ENCODE results near the gene ACYP2.
"Not testable (repeated sequence)": the region's sequence is repeated elsewhere in the genome, so short reads cannot be mapped to it uniquely, and the experiment has no call there.

ACYP2 gene

GRCh38 chr2:54086157-54086556 is 29.3 kb upstream of the ACYP2 start:
- DNase-seq = no peak
- TF ChIP-seq POLR2A (IDR thresholded peaks at IDR 0.05; ENCODE audit: low read length) = no peak
- no peak for TF ChIP-seq GATA1 (IDR thresholded peaks at IDR 0.05; ENCODE audit: low read depth, low read length)

DNA sequence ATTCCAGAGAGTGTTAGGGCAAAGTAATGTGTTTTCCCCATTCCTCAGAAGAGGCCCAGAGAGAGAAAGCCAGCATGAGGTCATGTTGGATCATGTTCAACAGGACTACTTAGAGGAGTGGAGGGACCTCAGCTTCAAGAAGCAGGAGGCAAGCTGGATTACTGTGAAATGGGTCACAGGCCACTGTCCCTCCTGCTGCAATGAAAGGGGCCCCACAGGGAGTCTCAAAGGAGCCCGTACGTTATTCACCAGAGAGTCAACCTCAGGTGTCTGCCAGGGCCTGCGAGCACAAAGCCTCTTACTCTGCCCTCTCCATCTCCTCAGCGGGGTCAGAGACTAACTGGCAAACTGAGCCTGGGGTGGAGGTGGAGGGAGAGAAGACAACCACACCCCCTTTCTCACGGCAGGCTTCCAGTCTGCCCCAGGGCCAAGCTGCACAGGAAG is 27.2 kb upstream of the ACYP2 start:
- DNase-seq = peak in 1 of 2 experiments; percentile 9
- TF ChIP-seq POLR2A (IDR thresholded peaks at IDR 0.05; ENCODE audit: low read length) (no peak), GATA1 (IDR thresholded peaks at IDR 0.05; ENCODE audit: low read depth, low read length) (no peak)

DNA sequence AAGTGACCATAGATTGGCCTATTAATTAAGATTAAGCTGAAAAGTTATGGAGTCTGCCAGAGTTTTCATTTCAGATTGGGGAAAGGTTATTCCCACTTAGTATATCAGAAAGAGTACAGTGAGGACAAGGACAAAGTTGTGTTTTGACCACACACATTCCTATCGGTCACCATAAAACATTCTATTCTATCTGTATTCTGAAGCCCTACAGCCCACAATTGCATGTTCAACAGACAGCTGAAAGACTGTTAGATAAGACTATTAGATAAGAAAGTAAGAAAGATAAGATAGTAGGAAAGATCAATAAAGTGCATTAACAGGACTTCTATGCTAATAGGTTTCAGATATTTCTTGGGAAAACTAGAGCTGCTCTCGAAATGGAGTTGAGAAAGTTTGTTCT is 26.7 kb upstream of the ACYP2 start:
- no peak for DNase-seq
- TF ChIP-seq GATA1 (IDR thresholded peaks at IDR 0.05; ENCODE audit: low read depth, low read length) (no peak), POLR2A (IDR thresholded peaks at IDR 0.05; ENCODE audit: low read length) (no peak)

GRCh38 chr2:54090521-54091117 is 24.8 kb upstream of the ACYP2 start:
- DNase-seq = no peak
- TF ChIP-seq GATA1 (IDR thresholded peaks at IDR 0.05; ENCODE audit: low read depth, low read length) (no peak), POLR2A (IDR thresholded peaks at IDR 0.05; ENCODE audit: low read length) (no peak)

- DNase-seq = no peak
- TF ChIP-seq POLR2A (IDR thresholded peaks at IDR 0.05; ENCODE audit: low read length) (no peak), GATA1 (IDR thresholded peaks at IDR 0.05; ENCODE audit: low read depth, low read length) (no peak)
These were observed 22.5 kb upstream of the ACYP2 start for GRCh38 chr2:54092940-54093339.

DNA sequence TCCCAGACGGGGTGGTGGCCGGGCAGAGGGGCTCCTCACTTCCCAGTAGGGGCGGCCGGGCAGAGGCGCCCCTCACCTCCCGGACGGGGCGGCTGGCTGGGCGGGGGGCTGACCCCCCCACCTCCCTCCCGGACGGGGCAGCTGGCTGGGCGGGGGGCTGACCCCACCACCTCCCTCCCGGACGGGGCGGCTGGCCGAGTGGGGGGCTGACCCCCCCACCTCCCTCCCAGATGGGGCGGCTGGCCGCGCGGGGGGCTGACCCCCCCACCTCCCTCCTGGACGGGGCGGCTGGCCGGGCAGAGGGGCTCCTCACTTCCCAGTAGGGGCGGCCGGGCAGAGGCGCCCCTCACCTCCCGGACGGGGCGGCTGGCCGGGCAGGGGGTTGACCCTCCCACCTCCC is 20.0 kb upstream of the ACYP2 start:
- not testable (repeated sequence) for DNase-seq

- not testable (repeated sequence) for DNase-seq
These were observed 19.3 kb upstream of the ACYP2 start for GRCh38 chr2:54096141-54096540.

GRCh38 chr2:54097124-54097523 is 18.3 kb upstream of the ACYP2 start:
- DNase-seq = no peak
- no peak for TF ChIP-seq GATA1 (IDR thresholded peaks at IDR 0.05; ENCODE audit: low read depth, low read length)
- no peak for TF ChIP-seq POLR2A (IDR thresholded peaks at IDR 0.05; ENCODE audit: low read length)

- TF ChIP-seq GATA1 (IDR thresholded peaks at IDR 0.05; ENCODE audit: low read depth, low read length) (no peak), POLR2A (IDR thresholded peaks at IDR 0.05; ENCODE audit: low read length) (no peak)
- no peak for DNase-seq
These were observed 16.0 kb upstream of the ACYP2 start for GRCh38 chr2:54099370-54099769.

DNA sequence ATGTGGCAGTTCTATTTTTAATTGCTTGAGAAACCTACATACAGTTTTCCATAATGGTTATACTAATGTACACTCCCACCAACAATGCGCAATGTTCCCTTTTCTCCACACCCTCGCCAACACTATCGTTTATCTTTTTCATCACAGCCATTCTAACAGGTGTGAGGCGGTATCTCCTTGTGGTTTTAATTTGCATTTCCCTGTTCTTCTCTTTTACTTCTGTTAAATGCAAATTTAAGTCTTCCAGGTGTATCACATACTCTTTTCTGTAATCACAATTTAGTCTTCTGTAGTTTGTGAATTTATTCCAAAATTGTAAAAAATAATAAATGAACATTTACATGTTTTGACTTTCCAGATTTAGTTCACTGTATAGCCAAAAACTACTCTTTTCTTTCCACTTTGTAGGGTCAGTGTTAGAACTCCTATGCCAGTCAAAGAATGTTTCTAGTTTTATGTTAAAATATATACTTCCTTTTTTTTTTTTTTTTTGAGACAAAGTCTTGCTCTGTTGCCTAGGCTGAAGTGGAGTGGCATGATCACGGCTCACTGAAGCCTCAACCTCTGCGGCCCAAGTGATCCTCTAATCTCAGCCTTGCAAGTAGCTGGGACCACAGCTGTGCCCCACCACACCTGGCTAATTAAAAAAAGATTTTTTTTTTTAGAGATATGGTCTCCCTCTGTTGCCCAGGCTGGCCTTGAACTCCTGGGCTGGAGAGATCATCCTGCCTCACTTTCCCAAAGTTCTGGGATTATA is 15.4 kb upstream of the ACYP2 start:
- no peak for DNase-seq
- TF ChIP-seq GATA1 (IDR thresholded peaks at IDR 0.05; ENCODE audit: low read depth, low read length) = no peak
- TF ChIP-seq POLR2A (IDR thresholded peaks at IDR 0.05; ENCODE audit: low read length) = no peak

DNA sequence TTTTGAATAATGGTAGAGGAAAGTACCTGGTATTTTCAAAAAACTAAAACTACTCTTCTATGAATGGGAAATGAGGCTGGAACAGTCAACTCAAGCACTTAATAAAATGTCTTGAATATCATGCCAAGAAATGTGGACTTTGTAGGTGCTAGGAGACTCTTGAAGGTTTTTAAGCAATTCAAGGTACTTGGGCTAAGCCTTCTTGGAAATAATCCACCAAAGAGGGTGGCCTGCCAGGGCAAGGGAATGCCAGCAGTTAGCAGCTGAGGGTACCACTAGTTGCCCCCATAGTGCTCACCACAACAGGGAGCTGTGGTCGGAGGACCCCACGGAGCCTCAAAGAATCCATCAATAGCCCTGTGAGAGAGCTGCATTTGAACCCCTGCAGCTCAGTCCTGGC is 14.6 kb upstream of the ACYP2 start:
- DNase-seq = no peak
- TF ChIP-seq GATA1 (IDR thresholded peaks at IDR 0.05; ENCODE audit: low read depth, low read length) (no peak), POLR2A (IDR thresholded peaks at IDR 0.05; ENCODE audit: low read length) (no peak)

GRCh38 chr2:54103454-54104314 is 11.7 kb upstream of the ACYP2 start:
- peak; percentile 59 to 68 for DNase-seq
- TF ChIP-seq GATA1 (IDR thresholded peaks at IDR 0.05; ENCODE audit: low read depth, low read length) (no peak), POLR2A (IDR thresholded peaks at IDR 0.05; ENCODE audit: low read length) (no peak)

- peak; percentile 67 to 72 for DNase-seq
- TF ChIP-seq POLR2A (IDR thresholded peaks at IDR 0.05; ENCODE audit: low read length) (no peak), GATA1 (IDR thresholded peaks at IDR 0.05; ENCODE audit: low read depth, low read length) (no peak)
These were observed 8.6 kb upstream of the ACYP2 start for GRCh38 chr2:54106631-54107454.

GRCh38 chr2:54107455-54107764 is 8.0 kb upstream of the ACYP2 start:
- TF ChIP-seq POLR2A (IDR thresholded peaks at IDR 0.05; ENCODE audit: low read length) (no peak), GATA1 (IDR thresholded peaks at IDR 0.05; ENCODE audit: low read depth, low read length) (no peak)
- DNase-seq = no peak
